Bronchial epithelial cell (primary cell): ENCODE measurements around the gene PPP6R3. TPM values are rescaled to one million over a fixed set of nuclear protein-coding genes. Genes with fewer than 3 reads are reported as not detected.

Source experiments
- DNase-seq: peaks from one replicate; pipeline ENCODE4 v3.0.0-alpha.2; 2010; ENCODE audit warnings: low read depth
- FAIRE-seq: peaks from 2 replicates; lab custom pipeline; 2011; peaks lifted over from hg19 to GRCh38; lab: Jason Lieb, UNC
- H3K27me3 ChIP-seq: 2 replicates; pipeline ENCODE4 v1.5.1; 2011; ENCODE audit warnings: low read length; ENCODE audit not compliant: control insufficient read depth, insufficient read depth
- H3K36me3 ChIP-seq: 2 replicates; pipeline ENCODE4 v1.5.1; 2011; ENCODE audit warnings: low read length; ENCODE audit not compliant: control insufficient read depth, insufficient read depth
- H3K4me3 ChIP-seq: 2 replicates; pipeline ENCODE4 v1.5.1; 2011; ENCODE audit warnings: mild to moderate bottlenecking, low read depth, low read length, control low read depth
- total RNA-seq: library from RNA; depleted of rRNA; stranded (reverse); fragments of >200 nt; gene quantifications from 2 replicates; pipeline ENCODE4 v1.2.1, GENCODE V29; 2014
- TF ChIP-seq, protein P1 (sequence below): IDR thresholded peaks from 2 replicates; pipeline ENCODE4 v1.5.1; 2011; ENCODE audit warnings: mild to moderate bottlenecking, moderate library complexity, low read length, control low read depth, inconsistent platforms; ENCODE audit not compliant: insufficient read depth, severe bottlenecking

PPP6R3 gene
- total RNA-seq, 1 donor from 2014 or later = 93.5 TPM

GRCh38 chr11:68480852-68481510 is 20.4 kb downstream of the PPP6R3 start:
- FAIRE-seq (no peak), DNase-seq (no peak)
- TF ChIP-seq, protein P1, sequence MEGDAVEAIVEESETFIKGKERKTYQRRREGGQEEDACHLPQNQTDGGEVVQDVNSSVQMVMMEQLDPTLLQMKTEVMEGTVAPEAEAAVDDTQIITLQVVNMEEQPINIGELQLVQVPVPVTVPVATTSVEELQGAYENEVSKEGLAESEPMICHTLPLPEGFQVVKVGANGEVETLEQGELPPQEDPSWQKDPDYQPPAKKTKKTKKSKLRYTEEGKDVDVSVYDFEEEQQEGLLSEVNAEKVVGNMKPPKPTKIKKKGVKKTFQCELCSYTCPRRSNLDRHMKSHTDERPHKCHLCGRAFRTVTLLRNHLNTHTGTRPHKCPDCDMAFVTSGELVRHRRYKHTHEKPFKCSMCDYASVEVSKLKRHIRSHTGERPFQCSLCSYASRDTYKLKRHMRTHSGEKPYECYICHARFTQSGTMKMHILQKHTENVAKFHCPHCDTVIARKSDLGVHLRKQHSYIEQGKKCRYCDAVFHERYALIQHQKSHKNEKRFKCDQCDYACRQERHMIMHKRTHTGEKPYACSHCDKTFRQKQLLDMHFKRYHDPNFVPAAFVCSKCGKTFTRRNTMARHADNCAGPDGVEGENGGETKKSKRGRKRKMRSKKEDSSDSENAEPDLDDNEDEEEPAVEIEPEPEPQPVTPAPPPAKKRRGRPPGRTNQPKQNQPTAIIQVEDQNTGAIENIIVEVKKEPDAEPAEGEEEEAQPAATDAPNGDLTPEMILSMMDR = no peak
- H3K36me3 ChIP-seq = peaks cover 1% of the 10 kb centered on the region
- no peak overlapping the region for H3K4me3 ChIP-seq
- no peaks in the 10 kb centered on the region for H3K27me3 ChIP-seq

DNA sequence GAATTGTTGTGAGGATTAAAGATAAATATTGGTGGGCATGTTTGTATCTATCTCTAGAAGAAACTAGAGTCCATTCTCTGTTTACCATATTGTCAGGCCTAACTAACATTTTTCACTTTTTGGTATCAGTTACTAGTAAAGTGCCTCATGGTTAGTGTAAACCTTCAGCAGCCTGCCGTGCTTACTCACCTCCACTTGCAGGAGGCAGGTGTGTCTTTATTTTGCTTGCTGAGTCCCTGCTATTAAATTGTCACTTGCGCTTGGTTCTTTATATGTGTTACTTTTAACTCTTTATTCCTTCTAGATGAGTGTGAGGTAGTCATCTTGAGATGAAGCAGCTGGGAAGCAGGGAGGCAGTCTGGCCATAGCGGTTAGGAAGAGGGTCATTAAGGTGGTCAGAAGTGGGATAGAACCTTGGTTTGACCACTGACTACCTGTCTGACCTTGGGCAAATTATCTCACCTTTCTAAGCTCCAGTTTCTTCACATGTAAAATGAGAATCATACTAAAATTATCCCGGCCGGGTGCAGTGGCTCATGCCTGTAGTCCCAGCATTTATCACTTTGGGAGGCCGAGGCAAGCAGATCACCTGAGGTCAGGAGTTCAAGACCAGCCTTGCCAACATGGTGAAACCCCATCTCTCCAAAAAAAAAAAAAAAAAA is 21.2 kb downstream of the PPP6R3 start:
- no peaks in the 10 kb centered on the region for H3K27me3 ChIP-seq
- no peak for FAIRE-seq
- no peak overlapping the region for H3K4me3 ChIP-seq
- H3K36me3 ChIP-seq = peaks cover 1% of the 10 kb centered on the region
- TF ChIP-seq, protein P1 = no peak
- no peak for DNase-seq

- no peaks in the 10 kb centered on the region for H3K36me3 ChIP-seq
- no peak for FAIRE-seq
- DNase-seq = no peak
- H3K27me3 ChIP-seq = no peaks in the 10 kb centered on the region
- TF ChIP-seq, protein P1 = no peak
- no peak overlapping the region for H3K4me3 ChIP-seq
Measured at GRCh38 chr11:68488623-68489022, 28.1 kb downstream of the PPP6R3 start.

DNA sequence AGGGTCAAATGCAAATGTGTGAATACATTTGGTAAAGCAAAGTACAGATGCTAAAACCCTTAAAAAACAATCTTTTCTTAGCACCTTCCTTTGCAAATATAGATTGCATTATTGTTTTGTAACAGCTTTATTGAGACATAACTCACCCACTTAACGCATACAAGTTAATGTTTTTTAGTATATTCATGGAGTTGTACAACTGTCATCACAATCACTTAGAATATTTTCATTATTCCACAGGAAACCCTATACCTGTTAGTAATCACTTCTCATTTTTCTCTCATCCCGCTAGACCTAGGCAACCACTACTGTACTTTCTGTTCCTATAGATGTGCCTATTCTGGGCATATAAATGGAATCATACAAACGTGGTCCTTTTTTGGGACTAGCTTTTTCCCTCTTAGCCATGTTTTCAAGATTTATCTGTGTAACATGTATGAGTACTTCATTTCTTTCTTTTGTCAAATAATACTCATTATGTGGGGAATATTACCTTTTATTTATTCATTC is 34.7 kb downstream of the PPP6R3 start:
- Histone ChIP-seq H3K27me3 (no peaks in the 10 kb centered on the region), H3K4me3 (no peak overlapping the region), H3K36me3 (no peaks in the 10 kb centered on the region)
- DNase-seq = no peak
- TF ChIP-seq, protein P1 = no peak
- no peak for FAIRE-seq

- no peaks in the 10 kb centered on the region for H3K36me3 ChIP-seq
- H3K4me3 ChIP-seq = no peak overlapping the region
- TF ChIP-seq, protein P1 = no peak
- DNase-seq = no peak
- no peaks in the 10 kb centered on the region for H3K27me3 ChIP-seq
- no peak for FAIRE-seq
Measured at GRCh38 chr11:68495872-68496271, 35.3 kb downstream of the PPP6R3 start.
